GM12873 (cell line): Measurements from ENCODE around the gene WAC.

Source experiments
- TF ChIP-seq, protein P1 (sequence below): IDR thresholded peaks from 2 replicates; pipeline ENCODE4 v1.5.1; 2012; ENCODE audit warnings: low read depth, mild to moderate bottlenecking, moderate library complexity, low read length, control low read depth; ENCODE audit not compliant: insufficient read depth; ENCODE audit errors: missing control alignments

The WAC gene

GRCh38 chr10:28575852-28576251, 42.9 kb downstream of the WAC start:
- TF ChIP-seq, protein P1, sequence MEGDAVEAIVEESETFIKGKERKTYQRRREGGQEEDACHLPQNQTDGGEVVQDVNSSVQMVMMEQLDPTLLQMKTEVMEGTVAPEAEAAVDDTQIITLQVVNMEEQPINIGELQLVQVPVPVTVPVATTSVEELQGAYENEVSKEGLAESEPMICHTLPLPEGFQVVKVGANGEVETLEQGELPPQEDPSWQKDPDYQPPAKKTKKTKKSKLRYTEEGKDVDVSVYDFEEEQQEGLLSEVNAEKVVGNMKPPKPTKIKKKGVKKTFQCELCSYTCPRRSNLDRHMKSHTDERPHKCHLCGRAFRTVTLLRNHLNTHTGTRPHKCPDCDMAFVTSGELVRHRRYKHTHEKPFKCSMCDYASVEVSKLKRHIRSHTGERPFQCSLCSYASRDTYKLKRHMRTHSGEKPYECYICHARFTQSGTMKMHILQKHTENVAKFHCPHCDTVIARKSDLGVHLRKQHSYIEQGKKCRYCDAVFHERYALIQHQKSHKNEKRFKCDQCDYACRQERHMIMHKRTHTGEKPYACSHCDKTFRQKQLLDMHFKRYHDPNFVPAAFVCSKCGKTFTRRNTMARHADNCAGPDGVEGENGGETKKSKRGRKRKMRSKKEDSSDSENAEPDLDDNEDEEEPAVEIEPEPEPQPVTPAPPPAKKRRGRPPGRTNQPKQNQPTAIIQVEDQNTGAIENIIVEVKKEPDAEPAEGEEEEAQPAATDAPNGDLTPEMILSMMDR: no peak

- TF ChIP-seq, protein P1: no peak
Measured at GRCh38 chr10:28577506-28577905, 44.6 kb downstream of the WAC start.

- TF ChIP-seq, protein P1: no peak
Measured at GRCh38 chr10:28578454-28578853, 45.5 kb downstream of the WAC start.

DNA sequence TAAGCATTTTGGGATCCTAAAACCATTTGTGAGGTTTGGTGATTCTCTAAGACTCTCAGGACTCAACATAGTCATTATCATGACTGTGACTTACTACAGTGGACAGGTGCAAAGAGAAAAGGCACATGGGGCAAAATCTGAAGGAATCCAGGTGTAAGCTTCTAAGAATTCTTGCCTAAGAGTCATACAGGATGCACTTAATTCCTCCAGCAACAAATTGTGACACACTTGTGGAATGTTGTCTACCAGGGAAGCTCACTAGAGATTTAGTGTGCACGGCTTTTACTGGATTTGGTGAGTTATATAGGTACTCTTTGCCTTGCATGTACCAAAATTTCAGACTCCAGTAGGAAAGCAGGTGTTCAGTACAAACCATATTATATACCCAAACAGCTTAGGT, 47.9 kb downstream of the WAC start:
- TF ChIP-seq, protein P1: no peak

GRCh38 chr10:28581916-28582315, 49.0 kb downstream of the WAC start:
- TF ChIP-seq, protein P1: no peak

DNA sequence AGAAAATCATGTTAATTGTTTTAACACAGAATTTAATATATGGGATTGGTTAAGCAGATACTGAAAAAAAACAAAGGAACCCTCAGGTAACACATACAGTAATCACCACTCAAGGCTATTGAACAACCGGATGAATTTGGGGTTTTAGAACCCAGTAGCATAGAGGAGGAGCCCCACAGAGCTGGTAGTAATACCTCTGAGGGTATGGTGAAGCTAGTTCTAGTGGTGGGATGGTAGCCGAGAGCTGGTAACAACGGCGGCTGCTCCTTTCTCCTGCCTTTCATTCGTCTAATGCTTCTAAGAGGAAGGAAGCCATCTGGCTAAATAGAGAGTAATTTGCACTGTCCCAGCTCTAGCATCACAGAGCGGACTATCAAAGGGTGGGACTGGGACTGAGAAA, 52.2 kb downstream of the WAC start:
- TF ChIP-seq, protein P1: no peak

DNA sequence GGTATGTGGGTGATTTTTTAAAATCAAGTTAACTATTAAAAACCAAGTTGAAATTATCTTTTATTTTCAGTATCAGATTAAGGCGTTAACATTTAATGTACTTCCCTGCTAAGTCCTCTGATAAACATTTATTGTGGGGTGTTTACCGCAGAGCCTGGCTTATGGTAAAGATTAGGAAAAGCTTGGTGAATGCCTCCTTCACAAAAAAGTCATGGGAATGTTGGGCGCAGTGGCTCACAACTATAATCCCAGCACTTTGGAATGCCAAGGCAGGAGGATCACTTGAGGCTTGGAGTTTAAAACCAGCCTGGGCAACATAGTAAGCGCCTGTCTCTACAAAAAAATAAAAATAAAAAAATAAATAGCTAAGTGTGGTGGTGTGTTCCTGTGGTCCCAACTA, 53.3 kb downstream of the WAC start:
- TF ChIP-seq, protein P1: no peak
